GM18870 (cell line): ENCODE data around the gene PALLD.

Experiments
- ATAC-seq: cut with Tn5 transposase; IDR thresholded peaks from one replicate; pipeline ENCODE4 v1.9.1; 2021; ENCODE audit warnings: moderate library complexity; ENCODE audit not compliant: unreplicated experiment

PALLD gene

GRCh38 chr4:168618577-168619265 lies 121.9 kb downstream of the PALLD start:
- ATAC-seq: no peak

- no peak for ATAC-seq
Observed at GRCh38 chr4:168619266-168619631, 122.4 kb downstream of the PALLD start.

GRCh38 chr4:168621806-168622589 lies 125.1 kb downstream of the PALLD start:
- ATAC-seq: no peak

- ATAC-seq: no peak
Observed at GRCh38 chr4:168622600-168622999, 125.7 kb downstream of the PALLD start.

GRCh38 chr4:168623011-168623410 lies 126.2 kb downstream of the PALLD start:
- ATAC-seq: no peak

GRCh38 chr4:168623484-168623883 lies 126.6 kb downstream of the PALLD start:
- ATAC-seq: no peak

GRCh38 chr4:168628251-168628650 lies 131.4 kb downstream of the PALLD start:
- no peak for ATAC-seq

GRCh38 chr4:168629566-168629965 lies 132.7 kb downstream of the PALLD start:
- no peak for ATAC-seq

- ATAC-seq: no peak
Observed at GRCh38 chr4:168630445-168631187, 133.8 kb downstream of the PALLD start.

GRCh38 chr4:168631241-168632162 lies 134.7 kb downstream of the PALLD start:
- no peak for ATAC-seq

- no peak for ATAC-seq
Observed at GRCh38 chr4:168632301-168632725, 135.5 kb downstream of the PALLD start.

- no peak for ATAC-seq
Observed at GRCh38 chr4:168633064-168633463, 136.2 kb downstream of the PALLD start.

GRCh38 chr4:168633496-168633895 lies 136.6 kb downstream of the PALLD start:
- ATAC-seq: no peak

GRCh38 chr4:168634276-168634802 lies 137.5 kb downstream of the PALLD start:
- ATAC-seq: no peak

- no peak for ATAC-seq
Observed at GRCh38 chr4:168636040-168636439, 139.2 kb downstream of the PALLD start.

GRCh38 chr4:168636506-168637196 lies 139.8 kb downstream of the PALLD start:
- ATAC-seq: no peak

- ATAC-seq: no peak
Observed at GRCh38 chr4:168637872-168638756, 141.3 kb downstream of the PALLD start.

GRCh38 chr4:168639914-168640313 lies 143.1 kb downstream of the PALLD start:
- no peak for ATAC-seq

GRCh38 chr4:168641811-168642140 lies 144.9 kb downstream of the PALLD start:
- ATAC-seq: no peak
